Skin of body (tissue), 2 donors: ENCODE results near the gene HLA-DMB. TPM values are rescaled to one million over a fixed set of nuclear protein-coding genes. Genes with fewer than 3 reads are reported as not detected.

Source experiments
- DNase-seq: peaks from one replicate; lab custom pipeline; 2025; lab: John Stamatoyannopoulos, UW
- total RNA-seq: library from RNA; depleted of rRNA; stranded (reverse); fragments of >200 nt; gene quantifications from one replicate; pipeline ENCODE4 v1.2.3, GENCODE V29; 2014

HLA-DMB gene
- total RNA-seq, 1 donor from 2014 or later: 12.7 TPM

GRCh38 chr6:32971581-32972352 is 30.9 kb upstream of the HLA-DMB start:
- peak; percentile 100 for DNase-seq

GRCh38 chr6:32971242-32971580 is 30.4 kb upstream of the HLA-DMB start:
- no peak for DNase-seq

DNA sequence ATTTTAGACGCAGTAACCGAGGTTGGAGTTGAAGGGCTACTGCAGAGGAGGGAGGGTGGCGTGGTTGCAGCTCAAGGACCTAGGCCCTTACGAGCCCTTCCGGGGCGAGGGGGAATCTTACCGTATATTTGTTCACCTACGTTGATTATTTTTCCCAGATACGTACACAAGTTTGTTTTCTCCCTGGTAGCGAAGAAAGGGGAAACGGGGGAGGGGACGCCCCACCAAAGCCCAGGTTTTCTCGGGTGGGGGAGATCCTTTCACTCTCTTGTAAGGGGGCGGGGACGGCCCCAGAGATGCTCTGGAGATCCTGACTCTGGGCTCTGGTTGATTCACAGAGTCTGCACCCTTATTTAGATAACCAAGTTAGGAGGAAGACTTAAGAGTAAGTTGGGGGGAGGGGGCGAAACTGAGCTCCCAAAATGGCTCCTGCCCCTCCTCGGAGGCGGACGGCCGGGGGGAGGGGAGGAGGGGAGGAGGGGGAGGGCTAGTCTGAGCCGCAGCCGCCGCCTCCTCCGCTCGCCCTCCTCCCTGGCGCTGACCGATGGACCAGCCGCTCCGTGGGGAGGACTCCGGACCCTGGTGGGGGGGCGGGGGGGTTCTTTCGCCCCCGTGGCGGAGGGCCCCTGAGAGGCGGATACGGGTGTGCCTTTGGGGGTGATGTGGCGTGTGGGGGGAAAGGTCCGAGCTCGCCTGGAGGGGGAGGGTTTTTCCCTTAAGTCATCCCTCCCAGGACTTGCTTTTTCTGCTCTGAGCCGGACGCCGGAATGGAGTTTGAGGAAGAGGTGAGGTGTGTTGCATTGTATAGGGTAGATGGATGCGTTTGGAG is 29.8 kb upstream of the HLA-DMB start:
- DNase-seq: peak; percentile 85

DNA sequence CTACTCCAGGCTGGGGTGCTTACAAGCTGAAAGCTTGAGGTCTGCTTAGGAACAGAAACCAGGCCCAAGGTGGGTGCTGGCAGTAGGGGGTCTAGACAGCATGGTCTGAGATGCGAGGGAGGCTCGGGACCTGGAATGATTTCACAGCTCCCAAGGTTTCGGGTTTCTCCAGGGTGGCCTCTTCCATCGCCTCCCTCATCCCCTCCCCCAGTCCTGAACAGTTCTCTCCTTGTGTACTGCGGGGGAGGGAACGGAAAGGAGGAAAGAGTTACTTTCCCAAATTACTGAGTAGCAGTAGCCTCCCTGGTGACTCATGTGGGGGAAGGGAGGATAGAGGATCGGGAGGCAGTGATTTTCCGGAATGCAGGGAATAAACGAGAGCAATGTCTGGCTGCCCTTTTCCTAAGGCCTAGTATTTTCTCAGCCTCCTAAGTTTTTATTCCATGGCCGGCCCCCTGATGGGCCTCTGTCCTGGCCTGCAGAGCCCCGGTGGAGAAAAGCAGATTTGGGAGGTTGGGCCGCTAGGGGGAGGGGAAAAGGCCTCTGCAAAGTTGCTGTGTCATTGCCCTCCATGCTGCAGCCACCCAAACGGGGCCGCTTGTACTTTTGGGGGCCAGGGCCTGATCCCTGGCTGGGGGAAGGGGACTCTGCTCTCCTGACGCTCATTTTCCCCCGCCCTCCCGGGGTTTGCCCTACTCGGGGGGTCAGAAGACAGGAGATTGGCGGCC is 29.0 kb upstream of the HLA-DMB start:
- peak; percentile 87 for DNase-seq

GRCh38 chr6:32968867-32969684 is 28.2 kb upstream of the HLA-DMB start:
- peak; percentile 78 for DNase-seq

- peak; percentile 96 for DNase-seq
These were observed 27.5 kb upstream of the HLA-DMB start, which contains the start of gene BRD2 for GRCh38 chr6:32968093-32968866. TSS of gene BRD2 (plus strand) at chr6:32968594. CDS start at chr6:32972899, 4,305 bp downstream.

GRCh38 chr6:32967151-32968091 is 26.6 kb upstream of the HLA-DMB start:
- peak; percentile 37 for DNase-seq

DNA sequence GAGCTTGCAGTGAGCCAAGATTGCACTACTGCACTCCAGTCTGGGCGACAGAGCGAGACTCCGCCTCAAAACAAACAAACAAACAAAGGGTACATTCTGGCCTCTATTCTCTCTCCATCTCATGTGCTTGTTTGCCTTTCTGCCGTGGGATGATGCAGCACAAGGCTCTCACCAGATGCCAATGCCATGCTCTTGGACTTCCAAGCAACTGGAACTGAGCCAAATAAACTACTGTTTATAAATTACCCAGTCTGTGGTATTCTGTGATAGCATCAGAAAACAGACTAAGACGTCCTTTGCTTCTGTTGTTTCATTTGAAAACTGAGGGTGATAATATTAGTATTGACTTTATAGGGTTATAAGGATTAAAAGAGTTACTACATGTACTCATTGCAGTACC is 23.9 kb upstream of the HLA-DMB start:
- no peak for DNase-seq

GRCh38 chr6:32963866-32964265 is 23.0 kb upstream of the HLA-DMB start:
- DNase-seq: no peak

DNA sequence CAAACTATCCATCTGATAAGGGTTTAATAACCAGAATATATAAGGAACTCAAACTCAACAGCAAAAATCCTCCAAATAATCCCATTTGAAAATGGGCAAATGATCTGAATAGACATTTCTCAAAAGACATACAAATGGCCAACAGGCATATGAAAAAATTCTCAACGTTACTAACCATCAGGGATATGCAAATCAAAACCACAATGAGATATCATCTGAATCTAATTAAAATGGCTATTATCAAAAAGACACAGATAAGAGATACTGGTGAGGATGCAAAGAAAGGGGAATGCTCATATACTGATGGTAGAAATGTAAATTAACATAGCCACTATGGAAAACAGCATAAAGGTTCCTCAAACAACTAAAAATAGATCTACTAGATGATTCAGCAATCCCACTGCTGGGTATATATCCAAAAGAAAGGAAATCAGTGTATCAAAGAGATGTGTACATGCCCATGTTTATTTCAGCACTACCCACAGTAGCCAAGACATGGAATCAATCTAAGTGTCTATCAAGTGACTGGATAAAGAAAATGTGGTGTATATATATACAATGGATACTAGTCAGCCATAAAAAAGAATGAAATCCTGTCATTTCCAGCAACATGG is 21.5 kb upstream of the HLA-DMB start:
- no peak for DNase-seq

- DNase-seq: no peak
These were observed 19.7 kb upstream of the HLA-DMB start for GRCh38 chr6:32960563-32960962.

GRCh38 chr6:32956176-32956575 is 15.3 kb upstream of the HLA-DMB start:
- DNase-seq: no peak

DNA sequence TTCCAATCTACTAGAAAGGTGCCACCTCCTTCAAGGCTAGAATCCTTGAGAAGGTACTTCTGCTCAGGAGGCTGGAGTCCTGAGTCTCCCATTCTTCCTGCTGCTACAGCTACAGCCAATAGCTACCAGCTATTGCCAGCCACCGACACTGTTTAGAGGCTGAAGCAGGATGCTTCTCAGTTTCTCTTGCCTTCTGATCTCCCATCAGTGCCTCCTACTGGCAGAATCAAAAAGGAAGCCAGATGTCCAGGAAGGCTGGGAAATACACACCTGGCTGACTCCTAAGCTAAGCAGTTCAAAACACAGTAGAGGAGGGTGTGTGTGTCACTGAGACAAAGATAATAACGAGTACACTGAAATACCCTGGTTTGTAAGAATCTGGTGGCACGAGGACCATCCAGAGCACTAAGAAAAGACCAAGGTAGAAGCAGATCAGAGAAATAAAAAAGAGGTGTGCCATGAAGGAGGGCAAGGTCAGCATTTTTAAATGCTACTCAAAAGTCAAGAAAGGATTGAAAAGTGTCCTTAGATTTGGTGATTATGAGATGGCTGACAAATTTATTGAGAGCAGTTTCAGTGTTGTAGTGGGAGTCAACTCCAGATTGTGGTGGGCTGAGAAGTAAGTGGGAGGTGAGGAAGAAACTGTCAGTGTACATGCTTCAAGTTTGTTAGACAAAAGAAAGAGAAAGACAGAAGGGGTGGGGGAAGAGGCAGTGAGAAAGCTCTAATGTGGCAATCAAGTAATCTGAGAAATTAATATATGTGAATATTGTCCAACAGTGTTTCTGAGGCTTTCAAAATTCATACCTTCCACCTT is 14.4 kb upstream of the HLA-DMB start:
- no peak for DNase-seq

GRCh38 chr6:32954267-32954666 is 13.4 kb upstream of the HLA-DMB start:
- no peak for DNase-seq

DNA sequence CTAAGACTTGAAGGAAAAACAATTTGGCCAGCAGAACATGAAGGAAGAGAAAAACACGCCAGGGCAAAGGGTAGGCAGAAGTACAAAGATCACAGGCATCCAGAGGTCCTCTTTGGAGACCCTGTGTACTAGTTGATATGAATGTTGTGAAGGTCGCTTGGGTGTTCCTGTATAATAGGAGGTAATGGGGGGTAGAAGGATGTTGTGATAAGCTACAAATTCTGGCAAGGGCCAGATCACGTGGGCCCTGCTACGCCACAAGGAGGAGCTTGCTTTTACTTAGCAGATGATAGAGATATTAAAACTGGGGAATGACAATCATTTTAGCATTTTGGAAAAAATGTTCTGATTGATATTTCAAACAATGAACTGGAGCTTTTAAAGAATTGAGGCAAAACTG is 12.9 kb upstream of the HLA-DMB start:
- DNase-seq: no peak

- peak; percentile 64 for DNase-seq
These were observed 12.2 kb upstream of the HLA-DMB start, which contains the start of gene HLA-DMA for GRCh38 chr6:32952817-32953739. TSS of gene HLA-DMA (minus strand) at chr6:32953097. CDS start at chr6:32953036, 61 bp downstream.

- no peak for DNase-seq
These were observed 9.6 kb upstream of the HLA-DMB start for GRCh38 chr6:32950449-32950848.
